Right lung (tissue), 5 donors: ENCODE results near the gene SLC48A1. TPM values are rescaled to one million over a fixed set of nuclear protein-coding genes. Genes with fewer than 3 reads are reported as not detected.

Experiments used
- DNase-seq, 2 donors: peaks; one replicate each; pipeline ENCODE4 v3.0.0-alpha.2; 2013
- polyA plus RNA-seq, 5 donors: library from polyadenylated mRNA; unstranded; fragments of 120-200 nt; gene quantifications; one replicate each; pipeline versions ENCODE4 v1.2.1 to v1.2.3, GENCODE V29; 2013; ENCODE audit warnings: inconsistent platforms in 1 of 5, low replicate concordance in 1 of 5; ENCODE audit not compliant: insufficient read length in 5 of 5, insufficient read depth in 1 of 5

Gene SLC48A1
- polyA plus RNA-seq, 5 donors, result 14.7 to 19.4 (median 16.4) TPM

- no peak for DNase-seq
These were observed 15.6 kb upstream of the SLC48A1 start for GRCh38 chr12:47757364-47757839.

GRCh38 chr12:47757840-47758583, 15.0 kb upstream of the SLC48A1 start:
- no peak for DNase-seq

GRCh38 chr12:47758584-47758833, 14.5 kb upstream of the SLC48A1 start:
- no peak for DNase-seq

GRCh38 chr12:47758834-47759690, 14.0 kb upstream of the SLC48A1 start, which contains the start of gene RAPGEF3:
Gene RAPGEF3, minus strand, starts transcription at chr12:47758880. Its CDS starts 324 bp downstream, at chr12:47758556.
- DNase-seq, result peak; percentile 79 to 81

GRCh38 chr12:47762850-47763465, 10.1 kb upstream of the SLC48A1 start:
- no peak for DNase-seq

- DNase-seq, result no peak
These were observed 9.3 kb upstream of the SLC48A1 start for GRCh38 chr12:47763481-47764346.

GRCh38 chr12:47766502-47767215, 6.4 kb upstream of the SLC48A1 start:
- DNase-seq, result no peak

GRCh38 chr12:47767216-47767724, 5.8 kb upstream of the SLC48A1 start:
- DNase-seq, result no peak

GRCh38 chr12:47768323-47768811, 4.7 kb upstream of the SLC48A1 start:
- DNase-seq, result no peak

GRCh38 chr12:47769234-47770085, 3.6 kb upstream of the SLC48A1 start:
- DNase-seq, result no peak

GRCh38 chr12:47770086-47770726, 2.8 kb upstream of the SLC48A1 start:
- no peak for DNase-seq

GRCh38 chr12:47771304-47771703, 1.7 kb upstream of the SLC48A1 start:
- DNase-seq, result no peak

GRCh38 chr12:47772094-47772660, 861 bp upstream of the SLC48A1 start:
- DNase-seq, result no peak

- no peak for DNase-seq
These were observed 338 bp upstream of the SLC48A1 start for GRCh38 chr12:47772738-47773061.

GRCh38 chr12:47773858-47774580, 981 bp downstream of the SLC48A1 start:
- DNase-seq, result no peak

- DNase-seq, result no peak
These were observed 1.6 kb downstream of the SLC48A1 start for GRCh38 chr12:47774663-47775062.

GRCh38 chr12:47775100-47775911, 2.3 kb downstream of the SLC48A1 start:
- DNase-seq, result no peak
